ENCODE results near the gene RAPGEF6.
"Not testable (repeated sequence)": the region's sequence is repeated elsewhere in the genome, so short reads cannot be mapped to it uniquely, and the experiment has no call there.

Gene RAPGEF6

GRCh38 chr5:131386124-131386523 is 248.9 kb downstream of the RAPGEF6 start:
- Mint-ChIP-seq H3K27me3 (no peaks in the 10 kb centered on the region), H3K36me3 (ENCODE audit: low read depth) (peaks cover 87% of the 10 kb centered on the region), H3K4me3 (no peak overlapping the region), H3K9me3 (no peaks in the 10 kb centered on the region), H3K4me1 (ENCODE audit: low read depth) (peaks cover 98% of the 10 kb centered on the region), H3K27ac (peak overlapping the region; percentile 99)
- DNase-seq = no peak

- H3K36me3 Mint-ChIP-seq (ENCODE audit: low read depth) = peaks cover 79% of the 10 kb centered on the region
- H3K27ac Mint-ChIP-seq = peak overlapping the region; percentile 99
- no peaks in the 10 kb centered on the region for H3K27me3 Mint-ChIP-seq
- no peaks in the 10 kb centered on the region for H3K9me3 Mint-ChIP-seq
- peak overlapping the region; percentile 45 for H3K4me3 Mint-ChIP-seq
- DNase-seq = peak; percentile 57
- H3K4me1 Mint-ChIP-seq (ENCODE audit: low read depth) = peaks cover 96% of the 10 kb centered on the region
Measured at GRCh38 chr5:131384616-131385214, 250.3 kb downstream of the RAPGEF6 start.

GRCh38 chr5:131384173-131384572 is 250.9 kb downstream of the RAPGEF6 start:
- Mint-ChIP-seq H3K4me3 (peak overlapping the region; percentile 45), H3K9me3 (no peaks in the 10 kb centered on the region), H3K36me3 (ENCODE audit: low read depth) (peaks cover 75% of the 10 kb centered on the region), H3K4me1 (ENCODE audit: low read depth) (peaks cover 96% of the 10 kb centered on the region), H3K27me3 (no peaks in the 10 kb centered on the region), H3K27ac (peak overlapping the region; percentile 99)
- DNase-seq = no peak

GRCh38 chr5:131382407-131383395 is 252.3 kb downstream of the RAPGEF6 start:
- no peak for DNase-seq
- Mint-ChIP-seq H3K4me3 (peak overlapping the region; percentile 56), H3K27ac (peak overlapping the region; percentile 99), H3K27me3 (no peaks in the 10 kb centered on the region), H3K36me3 (ENCODE audit: low read depth) (peaks cover 68% of the 10 kb centered on the region), H3K9me3 (no peaks in the 10 kb centered on the region), H3K4me1 (ENCODE audit: low read depth) (peaks cover 95% of the 10 kb centered on the region)

- no peak for DNase-seq
- Mint-ChIP-seq H3K27ac (peak overlapping the region; percentile 99), H3K4me1 (ENCODE audit: low read depth) (peaks cover 94% of the 10 kb centered on the region), H3K9me3 (peaks cover 1% of the 10 kb centered on the region), H3K36me3 (ENCODE audit: low read depth) (peaks cover 66% of the 10 kb centered on the region), H3K4me3 (peak overlapping the region; percentile 56), H3K27me3 (no peaks in the 10 kb centered on the region)
Measured at GRCh38 chr5:131381777-131382176, 253.3 kb downstream of the RAPGEF6 start.

GRCh38 chr5:131381021-131381420 is 254.0 kb downstream of the RAPGEF6 start:
- H3K36me3 Mint-ChIP-seq (ENCODE audit: low read depth) = peaks cover 64% of the 10 kb centered on the region
- peak overlapping the region; percentile 99 for H3K27ac Mint-ChIP-seq
- H3K27me3 Mint-ChIP-seq = no peaks in the 10 kb centered on the region
- peaks cover 93% of the 10 kb centered on the region for H3K4me1 Mint-ChIP-seq (ENCODE audit: low read depth)
- H3K9me3 Mint-ChIP-seq = peaks cover 5% of the 10 kb centered on the region
- H3K4me3 Mint-ChIP-seq = peak overlapping the region; percentile 1
- no peak for DNase-seq

- peak overlapping the region; percentile 60 for H3K4me3 Mint-ChIP-seq
- peak overlapping the region; percentile 99 for H3K27ac Mint-ChIP-seq
- peaks cover 63% of the 10 kb centered on the region for H3K36me3 Mint-ChIP-seq (ENCODE audit: low read depth)
- H3K4me1 Mint-ChIP-seq (ENCODE audit: low read depth) = peaks cover 93% of the 10 kb centered on the region
- not testable (repeated sequence) for H3K27me3 Mint-ChIP-seq, H3K9me3 Mint-ChIP-seq, DNase-seq
Measured at GRCh38 chr5:131380238-131380637, 254.8 kb downstream of the RAPGEF6 start.

- peak; percentile 75 for DNase-seq
- Mint-ChIP-seq H3K9me3 (peaks cover 5% of the 10 kb centered on the region), H3K4me1 (ENCODE audit: low read depth) (peaks cover 94% of the 10 kb centered on the region), H3K36me3 (ENCODE audit: low read depth) (peaks cover 59% of the 10 kb centered on the region), H3K27me3 (no peaks in the 10 kb centered on the region), H3K4me3 (peak overlapping the region; percentile 60), H3K27ac (peak overlapping the region; percentile 99)
Measured at GRCh38 chr5:131379723-131380122, 255.3 kb downstream of the RAPGEF6 start.

GRCh38 chr5:131378721-131379541 is 256.1 kb downstream of the RAPGEF6 start:
- Mint-ChIP-seq H3K9me3 (peaks cover 5% of the 10 kb centered on the region), H3K4me1 (ENCODE audit: low read depth) (peaks cover 94% of the 10 kb centered on the region), H3K27ac (peak overlapping the region; percentile 99), H3K4me3 (peak overlapping the region; percentile 60), H3K27me3 (no peaks in the 10 kb centered on the region), H3K36me3 (ENCODE audit: low read depth) (peaks cover 54% of the 10 kb centered on the region)
- DNase-seq = no peak

GRCh38 chr5:131377785-131378325 is 257.2 kb downstream of the RAPGEF6 start:
- H3K4me1 Mint-ChIP-seq (ENCODE audit: low read depth) = peaks cover 95% of the 10 kb centered on the region

GRCh38 chr5:131377346-131377745 is 257.7 kb downstream of the RAPGEF6 start:
- no peaks in the 10 kb centered on the region for H3K27me3 Mint-ChIP-seq
- peaks cover 56% of the 10 kb centered on the region for H3K36me3 Mint-ChIP-seq (ENCODE audit: low read depth)
- no peak overlapping the region for H3K4me3 Mint-ChIP-seq
- peaks cover 5% of the 10 kb centered on the region for H3K9me3 Mint-ChIP-seq
- H3K27ac Mint-ChIP-seq = peak overlapping the region; percentile 85
- H3K4me1 Mint-ChIP-seq (ENCODE audit: low read depth) = peaks cover 95% of the 10 kb centered on the region
- no peak for DNase-seq

More at GRCh38 chr5:131377785-131378325, 257.2 kb downstream of the RAPGEF6 start:
- H3K36me3 Mint-ChIP-seq (ENCODE audit: low read depth) = peaks cover 55% of the 10 kb centered on the region
- H3K4me3 Mint-ChIP-seq = no peak overlapping the region
- peaks cover 5% of the 10 kb centered on the region for H3K9me3 Mint-ChIP-seq
- no peak for DNase-seq
- peak overlapping the region; percentile 85 for H3K27ac Mint-ChIP-seq
- H3K27me3 Mint-ChIP-seq = no peaks in the 10 kb centered on the region

GRCh38 chr5:131375351-131375750 is 259.7 kb downstream of the RAPGEF6 start:
- Mint-ChIP-seq H3K36me3 (ENCODE audit: low read depth) (peaks cover 57% of the 10 kb centered on the region), H3K27ac (peak overlapping the region; percentile 85), H3K4me3 (peak overlapping the region; percentile 1), H3K27me3 (no peaks in the 10 kb centered on the region), H3K9me3 (peaks cover 5% of the 10 kb centered on the region), H3K4me1 (ENCODE audit: low read depth) (peaks cover 95% of the 10 kb centered on the region)
- peak; percentile 33 for DNase-seq
